ENCODE measurements around the gene DNAH12.

GRCh38 chr3:57569859-57570450 lies 25.8 kb upstream of the DNAH12 start:
- TF ChIP-seq TEAD4 (CRISPR knock-in tag; IDR thresholded peaks at IDR 0.05) (no peak), MLX (CRISPR knock-in tag; IDR thresholded peaks at IDR 0.05) (no peak), CTCF (IDR thresholded peaks at IDR 0.05) (no peak), MXD4 (CRISPR knock-in tag; IDR thresholded peaks at IDR 0.05; ENCODE audit: borderline replicate concordance) (no peak)
